ENCODE results near the gene ATXN7.

Gene ATXN7

DNA sequence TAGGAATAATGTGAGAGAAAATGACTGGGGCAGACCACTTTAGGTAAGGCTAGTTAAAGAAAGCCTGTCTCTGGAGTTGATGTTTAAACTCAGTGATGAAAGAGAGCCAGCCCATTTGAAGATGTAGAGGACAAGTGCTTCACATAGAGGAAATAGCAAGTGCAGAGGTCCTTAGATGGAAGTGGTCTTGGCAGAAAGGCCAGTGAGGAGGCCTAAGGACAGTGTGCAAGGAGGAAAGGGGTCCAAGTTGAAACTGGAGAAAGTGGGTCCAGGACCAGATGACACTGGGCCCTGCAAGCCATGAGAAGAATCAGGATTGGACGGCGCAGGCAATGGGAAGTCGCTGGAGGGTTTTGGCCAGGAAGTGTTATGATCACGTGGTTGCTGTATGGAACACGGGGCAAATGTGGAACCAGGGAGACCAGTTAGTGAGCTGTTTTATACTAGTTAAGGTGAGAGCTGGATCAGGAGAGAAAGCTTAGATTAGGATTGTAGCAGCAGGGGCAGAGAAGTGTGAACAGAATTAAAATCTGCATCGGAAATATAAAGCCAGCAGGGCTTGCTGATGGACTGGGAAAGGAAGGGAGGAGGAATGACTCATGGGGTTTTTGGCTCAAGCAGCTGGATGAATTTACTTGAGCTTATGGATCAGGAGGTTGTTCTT, 96.5 kb downstream of the ATXN7 start:
- no peak for DNase-seq (ENCODE audit: extremely low read depth in 1 of 2, low read depth in 1 of 2)

GRCh38 chr3:63961891-63962290, 98.2 kb downstream of the ATXN7 start:
- DNase-seq (ENCODE audit: extremely low read depth in 1 of 2, low read depth in 1 of 2) = no peak

- DNase-seq (ENCODE audit: extremely low read depth in 1 of 2, low read depth in 1 of 2) = no peak
Measured at GRCh38 chr3:63963496-63963895, 99.8 kb downstream of the ATXN7 start.

GRCh38 chr3:63964681-63965485, 101.2 kb downstream of the ATXN7 start:
- DNase-seq (ENCODE audit: extremely low read depth in 1 of 2, low read depth in 1 of 2) = no peak

DNA sequence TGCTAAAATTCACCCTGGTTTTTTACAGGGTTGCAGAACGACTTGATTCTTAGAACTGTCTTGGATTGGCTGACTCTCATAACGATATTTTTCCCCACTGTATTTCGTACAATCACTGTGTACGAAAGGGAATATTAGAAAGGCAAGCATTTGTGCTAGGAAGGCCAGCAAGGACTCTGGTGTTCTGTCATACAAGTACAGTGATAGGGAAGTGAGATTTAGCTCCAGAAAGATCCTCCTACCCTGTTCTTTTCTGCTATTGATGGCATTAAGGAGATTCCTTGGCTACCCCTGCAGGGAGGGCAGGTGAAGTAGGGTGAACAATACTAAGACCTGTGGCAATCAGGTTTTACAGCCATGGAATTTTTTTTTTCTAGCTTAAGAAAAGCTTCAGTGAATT, 102.3 kb downstream of the ATXN7 start:
- DNase-seq (ENCODE audit: extremely low read depth in 1 of 2, low read depth in 1 of 2) = no peak

DNA sequence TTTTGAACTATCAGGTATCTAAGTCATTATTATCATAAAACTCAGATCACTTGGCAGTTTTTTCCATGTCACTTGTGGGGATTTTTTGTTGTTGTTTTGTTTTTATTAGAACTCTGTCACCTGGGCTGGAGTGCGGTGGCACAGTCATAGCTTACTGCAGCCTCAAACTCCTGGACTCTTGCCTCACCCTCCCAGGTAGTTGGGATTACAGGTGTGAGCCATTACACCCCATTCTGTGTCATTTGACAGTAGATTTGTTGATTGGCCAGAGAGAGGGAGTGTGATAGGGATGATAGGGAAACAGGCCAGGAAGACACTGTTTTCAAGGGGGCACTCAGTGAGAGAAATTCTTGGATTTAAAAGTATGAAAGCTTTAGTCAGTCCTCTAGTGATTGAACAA, 103.2 kb downstream of the ATXN7 start:
- no peak for DNase-seq (ENCODE audit: extremely low read depth in 1 of 2, low read depth in 1 of 2)

GRCh38 chr3:63967675-63968611, 104.3 kb downstream of the ATXN7 start:
- DNase-seq (ENCODE audit: extremely low read depth in 1 of 2, low read depth in 1 of 2) = no peak

DNA sequence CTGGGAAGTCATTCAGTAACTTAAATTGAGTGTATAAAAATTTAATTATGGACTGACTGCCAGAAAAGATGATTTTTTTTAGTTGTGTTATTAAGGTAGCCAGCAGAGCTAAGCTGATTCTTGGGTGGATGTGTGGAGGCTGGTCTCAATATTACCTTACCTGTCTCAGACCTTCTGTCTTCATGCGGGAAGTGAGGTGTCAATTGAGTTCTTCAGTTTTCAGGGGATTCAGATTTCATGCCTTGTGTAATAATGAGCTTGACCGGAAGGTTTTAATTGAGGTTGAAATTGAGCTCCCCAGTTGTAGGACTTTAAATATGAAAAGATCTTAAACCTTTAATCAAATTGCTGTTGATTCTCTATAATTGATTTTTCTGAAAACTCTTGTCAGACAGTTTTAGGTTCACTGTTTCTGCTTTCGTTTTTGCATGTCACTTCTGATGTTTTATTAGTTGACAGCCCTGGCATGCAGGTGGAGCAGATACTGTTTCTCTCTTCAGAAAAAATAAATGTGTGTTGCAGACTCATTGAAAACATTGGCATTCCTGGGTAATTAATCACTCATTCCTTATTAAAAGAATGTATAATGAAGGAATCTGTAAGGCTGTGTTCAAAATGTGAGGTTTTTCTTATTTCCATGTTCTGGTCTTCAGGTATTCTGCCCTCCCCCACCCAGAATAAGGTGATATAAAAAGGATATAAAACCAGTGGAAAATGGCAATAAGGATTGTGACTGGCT, 105.1 kb downstream of the ATXN7 start:
- no peak for DNase-seq (ENCODE audit: extremely low read depth in 1 of 2, low read depth in 1 of 2)

- DNase-seq (ENCODE audit: extremely low read depth in 1 of 2, low read depth in 1 of 2) = no peak
Measured at GRCh38 chr3:63969876-63970275, 106.2 kb downstream of the ATXN7 start.

- DNase-seq (ENCODE audit: extremely low read depth in 1 of 2, low read depth in 1 of 2) = no peak
Measured at GRCh38 chr3:63970631-63971475, 107.2 kb downstream of the ATXN7 start.

DNA sequence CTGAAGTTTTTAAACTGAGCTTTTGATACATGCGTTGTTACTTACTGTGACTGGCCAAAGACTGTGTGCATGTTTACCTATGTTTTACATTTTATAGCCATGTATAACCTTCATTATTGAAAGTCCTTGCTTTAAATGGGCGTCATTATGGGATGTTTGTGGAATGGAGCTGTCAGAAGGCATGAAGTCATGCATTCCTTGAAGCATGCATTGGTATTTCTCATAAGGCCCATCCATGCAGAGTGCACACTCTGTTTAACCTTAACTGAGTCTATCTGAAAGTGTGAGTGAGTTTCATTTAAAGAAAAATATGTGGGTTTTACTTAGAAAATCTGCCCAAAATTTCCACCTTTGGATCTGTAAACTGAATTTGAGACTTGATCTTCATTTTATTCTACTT, 108.5 kb downstream of the ATXN7 start:
- no peak for DNase-seq (ENCODE audit: extremely low read depth in 1 of 2, low read depth in 1 of 2)

GRCh38 chr3:63972987-63973386, 109.3 kb downstream of the ATXN7 start:
- no peak for DNase-seq (ENCODE audit: extremely low read depth in 1 of 2, low read depth in 1 of 2)

- no peak for DNase-seq (ENCODE audit: extremely low read depth in 1 of 2, low read depth in 1 of 2)
Measured at GRCh38 chr3:63973406-63973805, 109.7 kb downstream of the ATXN7 start.

GRCh38 chr3:63974451-63974850, 110.8 kb downstream of the ATXN7 start:
- DNase-seq (ENCODE audit: extremely low read depth in 1 of 2, low read depth in 1 of 2) = no peak

GRCh38 chr3:63975723-63976122, 112.1 kb downstream of the ATXN7 start:
- DNase-seq (ENCODE audit: extremely low read depth in 1 of 2, low read depth in 1 of 2) = no peak

- no peak for DNase-seq (ENCODE audit: extremely low read depth in 1 of 2, low read depth in 1 of 2)
Measured at GRCh38 chr3:63976161-63976871, 112.6 kb downstream of the ATXN7 start.

- DNase-seq (ENCODE audit: extremely low read depth in 1 of 2, low read depth in 1 of 2) = no peak
Measured at GRCh38 chr3:63976872-63977200, 113.2 kb downstream of the ATXN7 start.

GRCh38 chr3:63977893-63978292, 114.2 kb downstream of the ATXN7 start:
- no peak for DNase-seq (ENCODE audit: extremely low read depth in 1 of 2, low read depth in 1 of 2)

All from stimulated activated CD8-positive, alpha-beta memory T cell treated with anti-CD3 and anti-CD28 coated beads, Interleukin-7, amount 100 ng/mL, for 48 hours (primary cell).